ENCODE results near the gene UBAP2. TPM values are rescaled to one million over a fixed set of nuclear protein-coding genes. Genes with fewer than 3 reads are reported as not detected.
"Not testable (repeated sequence)": the region's sequence is repeated elsewhere in the genome, so short reads cannot be mapped to it uniquely, and the experiment has no call there.

UBAP2 gene
- total RNA-seq, 1 donor from 2014 or later: 33.4 TPM

- DNase-seq (no peak), ATAC-seq (ENCODE audit: low read depth) (no peak)
- Mint-ChIP-seq H3K9me3 (no peaks in the 10 kb centered on the region), H3K36me3 (ENCODE audit: low read depth) (peaks cover 7% of the 10 kb centered on the region), H3K4me1 (peaks cover 3% of the 10 kb centered on the region), H3K27me3 (no peaks in the 10 kb centered on the region), H3K4me3 (no peak overlapping the region), H3K27ac (no peak overlapping the region)
- POLR2A ChIA-PET: no interaction called here
- CTCF ChIA-PET: interaction anchor here (0.5 kb wide), 1 partner anchor 32 kb away, joined by 3 read pairs; no protein-coding TSS in a partner anchor
- intact Hi-C loops (cut with micrococcal nuclease): no loop called here
- TF ChIP-seq, protein P1, sequence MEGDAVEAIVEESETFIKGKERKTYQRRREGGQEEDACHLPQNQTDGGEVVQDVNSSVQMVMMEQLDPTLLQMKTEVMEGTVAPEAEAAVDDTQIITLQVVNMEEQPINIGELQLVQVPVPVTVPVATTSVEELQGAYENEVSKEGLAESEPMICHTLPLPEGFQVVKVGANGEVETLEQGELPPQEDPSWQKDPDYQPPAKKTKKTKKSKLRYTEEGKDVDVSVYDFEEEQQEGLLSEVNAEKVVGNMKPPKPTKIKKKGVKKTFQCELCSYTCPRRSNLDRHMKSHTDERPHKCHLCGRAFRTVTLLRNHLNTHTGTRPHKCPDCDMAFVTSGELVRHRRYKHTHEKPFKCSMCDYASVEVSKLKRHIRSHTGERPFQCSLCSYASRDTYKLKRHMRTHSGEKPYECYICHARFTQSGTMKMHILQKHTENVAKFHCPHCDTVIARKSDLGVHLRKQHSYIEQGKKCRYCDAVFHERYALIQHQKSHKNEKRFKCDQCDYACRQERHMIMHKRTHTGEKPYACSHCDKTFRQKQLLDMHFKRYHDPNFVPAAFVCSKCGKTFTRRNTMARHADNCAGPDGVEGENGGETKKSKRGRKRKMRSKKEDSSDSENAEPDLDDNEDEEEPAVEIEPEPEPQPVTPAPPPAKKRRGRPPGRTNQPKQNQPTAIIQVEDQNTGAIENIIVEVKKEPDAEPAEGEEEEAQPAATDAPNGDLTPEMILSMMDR (IDR thresholded peaks at IDR 0.05): no peak
Measured at GRCh38 chr9:34027845-34028574, 20.7 kb downstream of the UBAP2 start.

DNA sequence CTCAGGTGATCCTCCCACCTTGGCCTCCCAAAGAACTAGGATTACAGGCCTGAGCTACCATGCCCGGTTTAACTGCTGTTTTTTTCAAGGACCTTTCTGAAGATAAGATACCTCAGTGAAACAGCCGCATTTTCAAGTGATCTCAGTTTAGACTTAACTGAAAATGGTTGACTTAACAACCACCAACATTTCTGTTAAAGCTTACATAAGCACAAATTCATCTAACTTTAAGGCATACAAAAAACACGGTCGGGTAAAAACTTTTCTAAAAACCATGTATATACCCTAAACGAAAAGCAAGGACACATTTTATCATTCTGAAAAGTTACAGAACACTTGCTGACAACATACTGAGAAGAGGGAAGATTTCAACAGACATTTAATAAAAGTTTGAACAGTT is 22.9 kb downstream of the UBAP2 start:
- peaks cover 5% of the 10 kb centered on the region for H3K36me3 Mint-ChIP-seq (ENCODE audit: low read depth)
- CTCF ChIA-PET: no interaction called here
- H3K9me3 Mint-ChIP-seq: no peaks in the 10 kb centered on the region
- H3K27me3 Mint-ChIP-seq: no peaks in the 10 kb centered on the region
- no peak overlapping the region for H3K4me3 Mint-ChIP-seq
- no peak for DNase-seq
- H3K27ac Mint-ChIP-seq: no peak overlapping the region
- TF ChIP-seq, protein P1 (IDR thresholded peaks at IDR 0.05): no peak
- intact Hi-C loops (cut with micrococcal nuclease): no loop called here
- no peak for ATAC-seq (ENCODE audit: low read depth)
- POLR2A ChIA-PET: interaction anchor here (0.6 kb wide), 1 partner anchor 9 kb away, joined by 4 read pairs; no protein-coding TSS in a partner anchor
- H3K4me1 Mint-ChIP-seq: no peaks in the 10 kb centered on the region

- intact Hi-C loops (cut with micrococcal nuclease): no loop called here
- CTCF ChIA-PET: no interaction called here
- DNase-seq: no peak
- Mint-ChIP-seq H3K27ac (no peak overlapping the region), H3K27me3 (no peaks in the 10 kb centered on the region), H3K9me3 (no peaks in the 10 kb centered on the region), H3K4me3 (no peak overlapping the region), H3K4me1 (no peaks in the 10 kb centered on the region), H3K36me3 (ENCODE audit: low read depth) (peaks cover 7% of the 10 kb centered on the region)
- TF ChIP-seq, protein P1 (IDR thresholded peaks at IDR 0.05): no peak
- no peak for ATAC-seq (ENCODE audit: low read depth)
- POLR2A ChIA-PET: no interaction called here
Measured at GRCh38 chr9:34025062-34025461, 23.6 kb downstream of the UBAP2 start.

DNA sequence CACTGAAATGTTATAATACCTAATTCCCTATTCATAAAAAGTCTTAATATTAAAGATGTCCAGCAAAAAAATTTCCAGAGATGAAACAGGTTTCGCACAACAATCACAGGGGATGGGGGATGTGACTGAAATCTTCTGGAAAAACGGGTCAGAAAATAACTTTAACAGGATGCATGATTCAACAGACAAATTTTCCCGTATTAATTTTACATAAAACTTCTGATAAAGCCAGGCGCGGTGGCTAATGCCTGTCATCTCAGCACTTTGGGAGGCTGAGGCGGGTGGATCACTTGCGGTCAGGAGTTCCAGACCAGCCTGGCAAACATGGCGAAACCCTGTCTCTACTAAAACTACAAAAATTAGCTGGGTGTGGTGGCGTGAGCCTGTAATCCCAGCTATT is 24.2 kb downstream of the UBAP2 start:
- H3K4me1 Mint-ChIP-seq; POLR2A ChIA-PET; H3K4me3 Mint-ChIP-seq; H3K27me3 Mint-ChIP-seq; intact Hi-C loops (cut with micrococcal nuclease); DNase-seq; ATAC-seq (ENCODE audit: low read depth); H3K9me3 Mint-ChIP-seq; H3K27ac Mint-ChIP-seq; CTCF ChIA-PET; H3K36me3 Mint-ChIP-seq (ENCODE audit: low read depth): not testable (repeated sequence)

DNA sequence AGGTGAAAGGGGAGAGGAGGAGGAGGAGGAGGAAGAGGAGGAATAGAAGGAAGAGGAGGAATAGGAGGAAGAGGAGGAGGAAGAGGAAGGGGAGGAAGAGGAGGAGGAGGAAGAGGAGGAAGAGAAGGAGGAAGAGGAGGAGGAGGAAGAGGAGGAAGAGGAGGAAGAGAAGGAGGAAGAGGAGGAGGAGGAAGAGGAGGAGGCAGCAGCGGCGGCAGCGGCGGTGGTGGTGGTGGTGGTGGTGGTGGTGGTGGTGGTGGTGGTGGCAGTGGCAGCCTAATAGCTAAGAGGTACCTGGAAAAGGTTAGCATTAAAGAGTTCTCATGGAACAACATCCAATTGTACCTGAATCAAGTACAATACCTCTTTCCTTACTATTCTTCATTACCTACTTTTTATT is 32.5 kb downstream of the UBAP2 start:
- ATAC-seq (ENCODE audit: low read depth): no peak
- DNase-seq: no peak
- CTCF ChIA-PET: no interaction called here
- no peaks in the 10 kb centered on the region for H3K27me3 Mint-ChIP-seq
- TF ChIP-seq, protein P1 (IDR thresholded peaks at IDR 0.05): no peak
- POLR2A ChIA-PET: interaction anchor here (0.7 kb wide), 1 partner anchor 10 kb away, joined by 4 read pairs; no protein-coding TSS in a partner anchor
- no peaks in the 10 kb centered on the region for H3K9me3 Mint-ChIP-seq
- H3K4me3 Mint-ChIP-seq: no peak overlapping the region
- H3K4me1 Mint-ChIP-seq: no peaks in the 10 kb centered on the region
- intact Hi-C loops (cut with micrococcal nuclease): no loop called here
- no peak overlapping the region for H3K27ac Mint-ChIP-seq
- peaks cover 33% of the 10 kb centered on the region for H3K36me3 Mint-ChIP-seq (ENCODE audit: low read depth)

Data from activated B cell treated with CpG ODN at 0.5 μM for 24 hours (primary cell).